A673 (cell line): Measurements from ENCODE around the gene ARHGAP35. TPM values are rescaled to one million over a fixed set of nuclear protein-coding genes. Genes with fewer than 3 reads are reported as not detected.

Source experiments
- BruUV-seq: library from RNA; stranded (reverse); fragments of 400-500 nt; replicated peaks from 2 replicates; lab custom pipeline; 2021; lab: Mats Ljungman, UMichigan
- CTCF ChIA-PET: fragments of 300-600 bp; sonication (Branson Sonifier 250); formaldehyde crosslinking; loops from one replicate; lab custom pipeline; 2022; ENCODE audit warnings: antibody characterized with exemption; lab: Charles Lee
- POLR2A ChIA-PET: fragments of 300-600 bp; sonication (Branson Sonifier 250); formaldehyde crosslinking; loops from one replicate; lab custom pipeline; 2022; ENCODE audit warnings: antibody characterized with exemption; ENCODE audit not compliant: low non-redundant PET; lab: Charles Lee
- DNase-seq: peaks from one replicate; pipeline ENCODE4 v3.0.0-alpha.2; 2015; ENCODE audit warnings: low spot score
- H3K27ac ChIP-seq: fragments of 200-600 bp; sonication (generic); 2 replicates; pipeline ENCODE4 v1.5.1; 2016; ENCODE audit warnings: mixed run types, low read depth, mild to moderate bottlenecking, mixed read lengths, antibody characterized with exemption, low read length; ENCODE audit not compliant: poor library complexity, severe bottlenecking
- H3K27me3 ChIP-seq: fragments of 200-600 bp; sonication (generic); replicated peaks from 2 replicates; pipeline ENCODE4 v1.6.1; 2017; ENCODE audit warnings: mixed run types, low read depth, mild to moderate bottlenecking, mixed read lengths, antibody characterized with exemption, low read length; ENCODE audit not compliant: insufficient read depth, poor library complexity
- H3K36me3 ChIP-seq: fragments of 200-600 bp; sonication (generic); 2 replicates; pipeline ENCODE4 v1.6.1; 2016; ENCODE audit warnings: mixed run types, mild to moderate bottlenecking, mixed read lengths, antibody characterized with exemption, low read length; ENCODE audit not compliant: insufficient read depth, poor library complexity, severe bottlenecking
- H3K4me1 ChIP-seq: fragments of 200-600 bp; sonication (generic); 2 replicates; pipeline ENCODE4 v1.6.1; 2017; ENCODE audit warnings: mixed run types, mild to moderate bottlenecking, mixed read lengths, antibody characterized with exemption, low read length; ENCODE audit not compliant: insufficient read depth, poor library complexity, severe bottlenecking
- H3K4me3 ChIP-seq: fragments of 200-600 bp; sonication (generic); 2 replicates; pipeline ENCODE4 v1.5.1; 2016; ENCODE audit warnings: low read depth, mixed run types, mild to moderate bottlenecking, mixed read lengths, low read length; ENCODE audit not compliant: poor library complexity, severe bottlenecking
- H3K9me3 ChIP-seq: fragments of 200-600 bp; sonication (generic); 2 replicates; pipeline ENCODE4 v1.6.1; 2016; ENCODE audit warnings: mixed run types, low read depth, mild to moderate bottlenecking, mixed read lengths, antibody characterized with exemption, low read length; ENCODE audit not compliant: poor library complexity, severe bottlenecking
- EZH2 ChIP-seq: fragments of 200-600 bp; sonication (generic); IDR thresholded peaks from 2 replicates; pipeline ENCODE4 v1.6.1; 2017; ENCODE audit warnings: borderline replicate concordance, low read depth, mild to moderate bottlenecking, mixed read lengths, antibody characterized with exemption, low read length; ENCODE audit not compliant: poor library complexity, severe bottlenecking
- intact Hi-C: fragments of 100-400 bp; cut with micrococcal nuclease; formaldehyde crosslinking; loops from one replicate; pipeline ENCODE4 v1.10.0; 2022; ENCODE audit not compliant: unreplicated experiment
- total RNA-seq: library from RNA; stranded (reverse); gene quantifications from 2 replicates; pipeline ENCODE4 v1.2.3, GENCODE V29; 2021
- TF ChIP-seq, protein P1 (sequence below): fragments of 300-800, 200-600 bp; sonication (generic); conservative IDR thresholded peaks from 2 replicates; pipeline ENCODE4 v1.5.1; 2017; ENCODE audit warnings: low read depth, mild to moderate bottlenecking, antibody characterized with exemption, low read length, moderate library complexity, mixed read lengths

The ARHGAP35 gene
- total RNA-seq, 1 experiment from 2014 or later, result 76.7 TPM

GRCh38 chr19:46845959-46846459 lies 14.8 kb upstream of the ARHGAP35 start:
- peaks cover 20% of the 10 kb centered on the region for H3K36me3 ChIP-seq
- TF ChIP-seq, protein P1, sequence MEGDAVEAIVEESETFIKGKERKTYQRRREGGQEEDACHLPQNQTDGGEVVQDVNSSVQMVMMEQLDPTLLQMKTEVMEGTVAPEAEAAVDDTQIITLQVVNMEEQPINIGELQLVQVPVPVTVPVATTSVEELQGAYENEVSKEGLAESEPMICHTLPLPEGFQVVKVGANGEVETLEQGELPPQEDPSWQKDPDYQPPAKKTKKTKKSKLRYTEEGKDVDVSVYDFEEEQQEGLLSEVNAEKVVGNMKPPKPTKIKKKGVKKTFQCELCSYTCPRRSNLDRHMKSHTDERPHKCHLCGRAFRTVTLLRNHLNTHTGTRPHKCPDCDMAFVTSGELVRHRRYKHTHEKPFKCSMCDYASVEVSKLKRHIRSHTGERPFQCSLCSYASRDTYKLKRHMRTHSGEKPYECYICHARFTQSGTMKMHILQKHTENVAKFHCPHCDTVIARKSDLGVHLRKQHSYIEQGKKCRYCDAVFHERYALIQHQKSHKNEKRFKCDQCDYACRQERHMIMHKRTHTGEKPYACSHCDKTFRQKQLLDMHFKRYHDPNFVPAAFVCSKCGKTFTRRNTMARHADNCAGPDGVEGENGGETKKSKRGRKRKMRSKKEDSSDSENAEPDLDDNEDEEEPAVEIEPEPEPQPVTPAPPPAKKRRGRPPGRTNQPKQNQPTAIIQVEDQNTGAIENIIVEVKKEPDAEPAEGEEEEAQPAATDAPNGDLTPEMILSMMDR, result no peak
- no peak for TF ChIP-seq EZH2
- H3K27me3 ChIP-seq, result no peaks in the 10 kb centered on the region
- CTCF ChIA-PET, result no interaction called here
- H3K27ac ChIP-seq, result no peak overlapping the region
- no TSS peak for BruUV-seq
- POLR2A ChIA-PET, result no interaction called here
- no peak for DNase-seq
- H3K4me1 ChIP-seq, result peaks cover 8% of the 10 kb centered on the region
- no peaks in the 10 kb centered on the region for H3K9me3 ChIP-seq
- no peak overlapping the region for H3K4me3 ChIP-seq
- intact Hi-C loops, result no loop called here

DNA sequence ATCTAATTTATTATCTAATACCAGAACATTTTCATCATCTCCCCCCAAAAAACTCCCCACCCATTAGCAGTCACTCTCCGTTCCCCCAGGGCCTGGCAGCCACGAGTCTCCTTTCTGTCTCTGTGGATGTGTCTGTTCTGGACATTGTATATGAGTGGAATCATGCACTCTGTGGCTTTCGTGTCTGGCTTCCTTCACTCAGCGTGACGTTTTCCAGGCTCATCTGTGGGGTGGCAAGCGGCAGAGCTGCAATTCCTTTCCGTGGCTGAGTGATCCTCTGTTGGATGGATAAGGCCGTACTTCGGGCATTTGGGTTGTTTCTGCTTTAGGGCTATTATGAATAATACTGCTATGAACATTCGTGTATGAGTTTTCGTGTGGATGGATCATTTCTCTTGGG lies 13.3 kb upstream of the ARHGAP35 start:
- Histone ChIP-seq H3K9me3 (no peaks in the 10 kb centered on the region), H3K27ac (no peak overlapping the region), H3K4me3 (no peak overlapping the region), H3K36me3 (peaks cover 14% of the 10 kb centered on the region), H3K4me1 (peaks cover 8% of the 10 kb centered on the region), H3K27me3 (no peaks in the 10 kb centered on the region)
- ChIA-PET CTCF (no interaction called here), POLR2A (no interaction called here)
- no peak for DNase-seq
- intact Hi-C loops, result no loop called here
- no peak for TF ChIP-seq EZH2
- TF ChIP-seq, protein P1, result no peak
- no TSS peak for BruUV-seq

GRCh38 chr19:46848389-46848788 lies 12.4 kb upstream of the ARHGAP35 start:
- TF ChIP-seq, protein P1, result no peak
- no peak for TF ChIP-seq EZH2
- peaks cover 14% of the 10 kb centered on the region for H3K36me3 ChIP-seq
- POLR2A ChIA-PET, result no interaction called here

More at GRCh38 chr19:46848389-46848788, 12.4 kb upstream of the ARHGAP35 start:
- BruUV-seq, result no TSS peak
- intact Hi-C loops, result no loop called here
- H3K4me1 ChIP-seq, result peaks cover 8% of the 10 kb centered on the region
- DNase-seq, result no peak
- peak overlapping the region; percentile 81 for H3K27ac ChIP-seq
- no peaks in the 10 kb centered on the region for H3K27me3 ChIP-seq
- H3K4me3 ChIP-seq, result no peak overlapping the region
- CTCF ChIA-PET, result no interaction called here
- no peaks in the 10 kb centered on the region for H3K9me3 ChIP-seq
